ENCODE measurements around the gene FEM1B.

Gene FEM1B

GRCh38 chr15:68312701-68313204 is 35.2 kb downstream of the FEM1B start:
- H3K79me2 ChIP-seq (ENCODE audit: low read length): no peaks in the 10 kb centered on the region
- H3K9me3 ChIP-seq (replicated peaks; ENCODE audit: insufficient read depth, low read length): no peaks in the 10 kb centered on the region
- no peak overlapping the region for H3K4me3 ChIP-seq (ENCODE audit: low read length)
- H4K20me1 ChIP-seq (ENCODE audit: insufficient read depth, low read length): no peaks in the 10 kb centered on the region
- H2AFZ ChIP-seq (ENCODE audit: low read length): no peak overlapping the region
- no peak overlapping the region for H3K27ac ChIP-seq (ENCODE audit: low read length)
- H3K4me1 ChIP-seq (ENCODE audit: low read length): no peaks in the 10 kb centered on the region
- no peak for TF ChIP-seq EZH2phosphoT487 (IDR thresholded peaks at IDR 0.05; ENCODE audit: low read length)
- TF ChIP-seq CTCF (IDR thresholded peaks at IDR 0.05; ENCODE audit: low read length): no peak
- no peak for TF ChIP-seq EZH2 (optimal IDR thresholded peaks at IDR 0.05; ENCODE audit: low read depth, low read length)
- H3K27me3 ChIP-seq (replicated peaks; ENCODE audit: insufficient read depth, low read length): no peaks in the 10 kb centered on the region
- no peaks in the 10 kb centered on the region for H3K9me2 ChIP-seq (replicated peaks; ENCODE audit: insufficient read depth, low read length)
- no peaks in the 10 kb centered on the region for H3K36me3 ChIP-seq (replicated peaks; ENCODE audit: insufficient read depth, low read length)
- DNase-seq: no peak
- no peaks in the 10 kb centered on the region for H3F3A ChIP-seq (ENCODE audit: insufficient read depth, low read length)
- H3K4me2 ChIP-seq (ENCODE audit: low read depth, low read length): no peak overlapping the region
- H3K9ac ChIP-seq (ENCODE audit: low read length): no peak overlapping the region

GRCh38 chr15:68313501-68314410 is 36.2 kb downstream of the FEM1B start:
- no peaks in the 10 kb centered on the region for H3K27me3 ChIP-seq (replicated peaks; ENCODE audit: insufficient read depth, low read length)
- H3K4me2 ChIP-seq (ENCODE audit: low read depth, low read length): no peak overlapping the region
- no peaks in the 10 kb centered on the region for H3F3A ChIP-seq (ENCODE audit: insufficient read depth, low read length)
- H2AFZ ChIP-seq (ENCODE audit: low read length): no peak overlapping the region
- no peak for DNase-seq
- no peak for TF ChIP-seq EZH2 (optimal IDR thresholded peaks at IDR 0.05; ENCODE audit: low read depth, low read length)
- no peak for TF ChIP-seq EZH2phosphoT487 (IDR thresholded peaks at IDR 0.05; ENCODE audit: low read length)
- no peak for TF ChIP-seq CTCF (IDR thresholded peaks at IDR 0.05; ENCODE audit: low read length)
- H3K9me3 ChIP-seq (replicated peaks; ENCODE audit: insufficient read depth, low read length): no peaks in the 10 kb centered on the region
- H3K36me3 ChIP-seq (replicated peaks; ENCODE audit: insufficient read depth, low read length): no peaks in the 10 kb centered on the region
- no peaks in the 10 kb centered on the region for H4K20me1 ChIP-seq (ENCODE audit: insufficient read depth, low read length)
- no peak overlapping the region for H3K4me3 ChIP-seq (ENCODE audit: low read length)
- H3K27ac ChIP-seq (ENCODE audit: low read length): no peak overlapping the region
- H3K79me2 ChIP-seq (ENCODE audit: low read length): no peaks in the 10 kb centered on the region
- H3K4me1 ChIP-seq (ENCODE audit: low read length): no peaks in the 10 kb centered on the region
- no peak overlapping the region for H3K9ac ChIP-seq (ENCODE audit: low read length)
- no peaks in the 10 kb centered on the region for H3K9me2 ChIP-seq (replicated peaks; ENCODE audit: insufficient read depth, low read length)

GRCh38 chr15:68314563-68314962 is 37.0 kb downstream of the FEM1B start:
- H3K27ac ChIP-seq (ENCODE audit: low read length): no peak overlapping the region
- no peaks in the 10 kb centered on the region for H3K36me3 ChIP-seq (replicated peaks; ENCODE audit: insufficient read depth, low read length)
- H3K79me2 ChIP-seq (ENCODE audit: low read length): no peaks in the 10 kb centered on the region
- TF ChIP-seq CTCF (IDR thresholded peaks at IDR 0.05; ENCODE audit: low read length) (no peak), EZH2 (optimal IDR thresholded peaks at IDR 0.05; ENCODE audit: low read depth, low read length) (no peak)
- no peaks in the 10 kb centered on the region for H3K27me3 ChIP-seq (replicated peaks; ENCODE audit: insufficient read depth, low read length)
- H3F3A ChIP-seq (ENCODE audit: insufficient read depth, low read length): no peaks in the 10 kb centered on the region
- no peak for DNase-seq
- H3K9ac ChIP-seq (ENCODE audit: low read length): no peak overlapping the region
- no peak overlapping the region for H2AFZ ChIP-seq (ENCODE audit: low read length)
- H3K4me1 ChIP-seq (ENCODE audit: low read length): no peaks in the 10 kb centered on the region
- no peak overlapping the region for H3K4me2 ChIP-seq (ENCODE audit: low read depth, low read length)
- H3K9me2 ChIP-seq (replicated peaks; ENCODE audit: insufficient read depth, low read length): no peaks in the 10 kb centered on the region
- no peak overlapping the region for H3K4me3 ChIP-seq (ENCODE audit: low read length)
- H3K9me3 ChIP-seq (replicated peaks; ENCODE audit: insufficient read depth, low read length): no peaks in the 10 kb centered on the region
- no peaks in the 10 kb centered on the region for H4K20me1 ChIP-seq (ENCODE audit: insufficient read depth, low read length)

All from MM.1S (cell line).